A549 (cell line): ENCODE measurements around the gene CSTF2T. TPM values are rescaled to one million over a fixed set of nuclear protein-coding genes. Genes with fewer than 3 reads are reported as not detected.
"Not testable (repeated sequence)": the region's sequence is repeated elsewhere in the genome, so short reads cannot be mapped to it uniquely, and the experiment has no call there.

ENCODE experiments used
- ATAC-seq, 2 experiments: fragments of 200-7000 bp in 1 of 2; fragments of >200 bp in 1 of 2; cut with Nextera tagmentation in 1 of 2; cut with Tn5 transposase in 1 of 2; 3 replicates each; pipeline versions ENCODE4 v1.8.0 to v1.9.1; 2018 to 2020; ENCODE audit warnings: mild to moderate bottlenecking in 1 of 2, moderate library complexity in 1 of 2
- CTCF ChIA-PET: fragments of 300-600 bp; sonication (Branson Sonifier 250); formaldehyde crosslinking; extraction: SDS; loops from one replicate; lab custom pipeline; 2021; ENCODE audit warnings: antibody characterized with exemption, inconsistent platforms; lab: Yijun Ruan, JAX
- POLR2A ChIA-PET: fragments of 350-600 bp; formaldehyde crosslinking; extraction: SDS; loops from one replicate; lab custom pipeline; 2021; ENCODE audit warnings: antibody characterized with exemption, inconsistent platforms; lab: Yijun Ruan, JAX
- DNase-seq, 2 experiments: peaks; one replicate each; pipeline versions ENCODE4 v3.0.0 to v3.0.0-alpha.2; 2011 to 2016; ENCODE audit warnings: low read depth in 1 of 2, low spot score in 1 of 2
- FAIRE-seq: peaks from 2 replicates; lab custom pipeline; 2011; peaks lifted over from hg19 to GRCh38; lab: Jason Lieb, UNC
- H3K27ac ChIP-seq, 2 experiments: fragments of >200 bp; sonication (Bioruptor Twin); formaldehyde crosslinking; 3 replicates each; pipeline ENCODE4 v1.5.1; 2016 to 2017
- H3K4me1 ChIP-seq: fragments of >200 bp; sonication (Bioruptor Twin); formaldehyde crosslinking; 3 replicates; pipeline ENCODE4 v1.6.1; 2016
- H3K4me2 ChIP-seq: fragments of >200 bp; sonication (Bioruptor Twin); formaldehyde crosslinking; 3 replicates; pipeline ENCODE4 v1.6.1; 2016
- H3K4me3 ChIP-seq: fragments of >200 bp; sonication (Bioruptor Twin); formaldehyde crosslinking; 3 replicates; pipeline ENCODE4 v1.5.1; 2016
- H3K9me3 ChIP-seq: fragments of >200 bp; sonication (Bioruptor Twin); formaldehyde crosslinking; 3 replicates; pipeline ENCODE4 v1.6.1; 2016
- BCL3 ChIP-seq: fragments of >200 bp; sonication (Bioruptor Twin); formaldehyde crosslinking; IDR thresholded peaks from 3 replicates; pipeline ENCODE4 v1.6.1; 2016
- CBX2 ChIP-seq: fragments of 200-600 bp; sonication (generic); IDR thresholded peaks from 2 replicates; pipeline ENCODE4 v1.6.1; 2016; ENCODE audit warnings: low read depth, mild to moderate bottlenecking, borderline replicate concordance
- CBX8 ChIP-seq: fragments of 200-600 bp; sonication (generic); IDR thresholded peaks from 2 replicates; pipeline ENCODE4 v1.6.1; 2016
- CEBPB ChIP-seq, 2 experiments: fragments of >200 bp in 1 of 2; sonication (Bioruptor Twin) in 1 of 2; formaldehyde crosslinking in 1 of 2; IDR thresholded peaks; 2 replicates each; pipeline ENCODE4 v1.6.1; 2012 to 2016
- CHD2 ChIP-seq: fragments of 150-350 bp; IDR thresholded peaks from 2 replicates; pipeline ENCODE4 v1.6.1; 2014; ENCODE audit warnings: low read length; ENCODE audit not compliant: partially characterized antibody
- CHD4 ChIP-seq: fragments of 200-600 bp; sonication (generic); IDR thresholded peaks from 2 replicates; pipeline ENCODE4 v1.6.1; 2016; ENCODE audit warnings: antibody characterized with exemption, mild to moderate bottlenecking, borderline replicate concordance
- E2F6 ChIP-seq: IDR thresholded peaks from 2 replicates; pipeline ENCODE4 v1.6.1; 2012; ENCODE audit warnings: low read depth, borderline replicate concordance
- ESRRA ChIP-seq: fragments of 150-350 bp; IDR thresholded peaks from 2 replicates; pipeline ENCODE4 v1.6.1; 2014; ENCODE audit warnings: mild to moderate bottlenecking, low read length, borderline replicate concordance
- GATA3 ChIP-seq: IDR thresholded peaks from 2 replicates; pipeline ENCODE4 v1.6.1; 2012; ENCODE audit warnings: borderline replicate concordance
- HDAC2 ChIP-seq: fragments of 200-600 bp; sonication (generic); IDR thresholded peaks from 2 replicates; pipeline ENCODE4 v1.6.1; 2016
- HMGXB4 ChIP-seq: fragments of 250-450 bp; sonication (Bioruptor Pico); IDR thresholded peaks from 2 replicates; pipeline ENCODE4 v1.5.0; 2021; ENCODE audit warnings: mild to moderate bottlenecking, moderate library complexity, borderline replicate concordance
- HOXB13 ChIP-seq: fragments of 250-450 bp; sonication (Bioruptor Pico); IDR thresholded peaks from 2 replicates; pipeline ENCODE4 v1.5.0; 2020; ENCODE audit warnings: low read depth, mild to moderate bottlenecking, moderate library complexity
- JUNB ChIP-seq: fragments of >200 bp; sonication (Bioruptor Twin); formaldehyde crosslinking; IDR thresholded peaks from 2 replicates; pipeline ENCODE4 v1.6.1; 2016
- KDM5A ChIP-seq: fragments of 200-600 bp; sonication (generic); IDR thresholded peaks from 2 replicates; pipeline ENCODE4 v1.6.1; 2016; ENCODE audit warnings: antibody characterized with exemption, mild to moderate bottlenecking
- MAX ChIP-seq: IDR thresholded peaks from 2 replicates; pipeline ENCODE4 v1.6.1; 2012
- MAZ ChIP-seq: fragments of 150-350 bp; IDR thresholded peaks from 2 replicates; pipeline ENCODE4 v1.6.1; 2014; ENCODE audit warnings: antibody characterized with exemption, low read depth, low read length, borderline replicate concordance
- MYC ChIP-seq: IDR thresholded peaks from 2 replicates; pipeline ENCODE4 v1.6.1; 2012; ENCODE audit warnings: mild to moderate bottlenecking, inconsistent platforms, low read length, improper control_type of control experiment, borderline replicate concordance
- PBX3 ChIP-seq: IDR thresholded peaks from 2 replicates; pipeline ENCODE4 v1.6.1; 2012
- PHF8 ChIP-seq: fragments of 200-600 bp; sonication (generic); IDR thresholded peaks from 2 replicates; pipeline ENCODE4 v1.6.1; 2016; ENCODE audit warnings: low read depth, mild to moderate bottlenecking, antibody characterized with exemption, moderate library complexity, borderline replicate concordance
- POLR2AphosphoS2 ChIP-seq: conservative IDR thresholded peaks from 2 replicates; pipeline ENCODE4 v1.6.1; 2012; ENCODE audit warnings: low read length, improper control_type of control experiment, inconsistent platforms
- REST ChIP-seq: fragments of 200-600 bp; sonication (generic); IDR thresholded peaks from 2 replicates; pipeline ENCODE4 v1.6.1; 2016; ENCODE audit warnings: antibody characterized with exemption, mild to moderate bottlenecking, moderate library complexity
- RFX5 ChIP-seq: fragments of 450-650 bp; IDR thresholded peaks from 2 replicates; pipeline ENCODE4 v1.7.1; 2014; ENCODE audit warnings: antibody characterized with exemption, mild to moderate bottlenecking, moderate library complexity
- ZC3H11A ChIP-seq: fragments of 450-650 bp; IDR thresholded peaks from 2 replicates; pipeline ENCODE4 v1.6.1; 2014; ENCODE audit warnings: antibody characterized with exemption, mild to moderate bottlenecking
- WGBS: methylation state at CpG from one replicate; pipeline ENCODE4 v1.1.6; 2017; ENCODE audit errors: missing lambda C conversion rate; 5-methylcytosine and 5-hydroxymethylcytosine counted together
- polyA plus RNA-seq, 4 experiments: library from polyadenylated mRNA; depleted of rRNA in 3 of 4; stranded (reverse); fragments of >200 nt; fragmentation: RNase III in 1 of 4; extraction: RNeasy Plus Mini Kit Qiagen cat#74134 plus additional on column Dnase treatment in 1 of 4; gene quantifications; 2 replicates in 3 of 4; 3 replicates in 1 of 4; pipeline ENCODE4 v1.2.3, GENCODE V29; 2011 to 2017

Gene CSTF2T
- polyA plus RNA-seq, 2 of the 4 experiments (the other 2 are of a cell fraction) = 9.4 to 18.2 TPM

GRCh38 chr10:51691135-51691534 is 8.3 kb downstream of the CSTF2T start (continued):
- no peak for TF ChIP-seq REST
- TF ChIP-seq MAZ = no peak
- TF ChIP-seq GATA3 = no peak
- no peak for TF ChIP-seq POLR2AphosphoS2
- no peak for TF ChIP-seq CHD2
- no peak for TF ChIP-seq ESRRA
- TF ChIP-seq RFX5 = no peak
- TF ChIP-seq CBX8 = no peak
- TF ChIP-seq MYC = no peak
- no peak for TF ChIP-seq MAX
- no peak for TF ChIP-seq ZC3H11A

- WGBS = 52% methylated on average over 3 of the region's 3 CpGs
- no peak overlapping the region for H3K4me3 ChIP-seq
- DNase-seq (no peak), ATAC-seq (no peak), FAIRE-seq (no peak)
- H3K9me3 ChIP-seq = no peaks in the 10 kb centered on the region
- ChIA-PET POLR2A (no interaction called here), CTCF (no interaction called here)
- H3K27ac ChIP-seq = no peak overlapping the region
- no peak overlapping the region for H3K4me2 ChIP-seq
- H3K4me1 ChIP-seq = no peaks in the 10 kb centered on the region
- TF ChIP-seq HMGXB4 (CRISPR knock-in tag) = no peak
- TF ChIP-seq CEBPB (IDR thresholded peaks at IDR 0.05) = no peak
- no peak for TF ChIP-seq POLR2AphosphoS2
- no peak for TF ChIP-seq HOXB13 (CRISPR knock-in tag)
- TF ChIP-seq PHF8 = no peak
- no peak for TF ChIP-seq BCL3
- TF ChIP-seq E2F6 = no peak
- TF ChIP-seq JUNB = no peak
- TF ChIP-seq CHD2 = no peak
- TF ChIP-seq CBX2 = no peak
- no peak for TF ChIP-seq KDM5A
- TF ChIP-seq PBX3 = no peak
- no peak for TF ChIP-seq REST
- no peak for TF ChIP-seq CHD4
- no peak for TF ChIP-seq HDAC2
These were observed 9.9 kb downstream of the CSTF2T start for GRCh38 chr10:51689536-51689935.

- H3K4me2 ChIP-seq, H3K9me3 ChIP-seq, POLR2A ChIA-PET, ATAC-seq, H3K4me1 ChIP-seq, DNase-seq, CTCF ChIA-PET, H3K27ac ChIP-seq, H3K4me3 ChIP-seq, FAIRE-seq: not testable (repeated sequence)
- 13% methylated on average over 2 of the region's 2 CpGs for WGBS
These were observed 10.6 kb downstream of the CSTF2T start for GRCh38 chr10:51688826-51689225.
